ENCODE measurements around the gene EVI5L. TPM values are rescaled to one million over a fixed set of nuclear protein-coding genes. Genes with fewer than 3 reads are reported as not detected.
A peak's percentile ranks its signal among the peaks of the same experiment; 100 is the strongest.

The EVI5L gene
- polyA plus RNA-seq, 3 donors, result 0.76 to 5.7 (median 1.3) TPM

GRCh38 chr19:7912144-7912696 is 82.2 kb downstream of the EVI5L start:
- Mint-ChIP-seq H3K27ac (peak overlapping the region in 1 of 7 donors; percentile 68), H3K9me3 (peaks cover 0 to 13% (median 5%) of the 10 kb centered on the region in 7 donors)
- intact Hi-C loops (cut with micrococcal nuclease), result no loop called here

More at GRCh38 chr19:7912144-7912696, 82.2 kb downstream of the EVI5L start:
- Histone ChIP-seq H3K4me2 (replicated peaks; ENCODE audit: extremely low read depth, low read length, poor library complexity, severe bottlenecking) (no peak overlapping the region), H3K27ac (ENCODE audit: low read depth in 1 of 2, low read length in 2 of 2) (no peak overlapping the region), H3K27me3 (ENCODE audit: control insufficient read depth in 2 of 2, insufficient read depth in 2 of 2, low read length in 2 of 2) (peaks cover 13 to 26% of the 10 kb centered on the region in 2 donors), H3K9ac (ENCODE audit: insufficient read depth, low read length, poor library complexity, severe bottlenecking) (no peak overlapping the region), H3K36me3 (replicated peaks in 1 of 2; ENCODE audit: control insufficient read depth in 1 of 2, insufficient read depth in 2 of 2, low read length in 2 of 2) (peaks cover 36 to 45% of the 10 kb centered on the region in 2 donors), H3K9me3 (replicated peaks in 1 of 2; ENCODE audit: control insufficient read depth in 1 of 2, insufficient read depth in 1 of 2, low read length in 2 of 2) (peaks cover 0 to 11% of the 10 kb centered on the region in 2 donors), H3K79me2 (ENCODE audit: insufficient read depth, low read length) (peaks cover 7% of the 10 kb centered on the region), H3K4me3 (replicated peaks in 1 of 3; ENCODE audit: low read depth in 2 of 3, low read length in 3 of 3) (no peak overlapping the region), H4K20me1 (ENCODE audit: insufficient read depth, low read length) (peaks cover 64% of the 10 kb centered on the region), H2AFZ (ENCODE audit: insufficient read depth, low read depth, low read length, poor library complexity, severe bottlenecking) (no peak overlapping the region), H3K4me1 (ENCODE audit: control insufficient read depth in 1 of 2, insufficient read depth in 2 of 2, low read length in 2 of 2) (peaks cover 13 to 19% of the 10 kb centered on the region in 2 donors)
- WGBS (ENCODE audit: insufficient coverage), result 97% methylated on average over 24 of the region's 31 CpGs
- H3K36me3 Mint-ChIP-seq, result peaks cover 28 to 43% of the 10 kb centered on the region in 2 donors
- no peak for DNase-seq
- H3K4me1 Mint-ChIP-seq, result peaks cover 14% of the 10 kb centered on the region
- H3K27me3 Mint-ChIP-seq (ENCODE audit: low read depth in 3 of 3), result peaks cover 25 to 36% (median 30%) of the 10 kb centered on the region in 3 donors
- H3K4me3 Mint-ChIP-seq, result no peak overlapping the region
- TF ChIP-seq CTCF (IDR thresholded peaks at IDR 0.05), result no peak
